ENCODE data around the gene CCR3.

GRCh38 chr3:46193436-46193835, 48.8 kb upstream of the CCR3 start:
- no peak for TF ChIP-seq CTCF (IDR thresholded peaks at IDR 0.05)
- TF ChIP-seq SIN3A (IDR thresholded peaks at IDR 0.05; ENCODE audit: borderline replicate concordance, insufficient read depth, low read depth, low read length) = no peak
- TF ChIP-seq REST (IDR thresholded peaks at IDR 0.05; ENCODE audit: insufficient read depth in 1 of 2, low read depth in 2 of 2, low read length in 1 of 2) = no peak
- TF ChIP-seq POLR2AphosphoS5 (IDR thresholded peaks at IDR 0.05; ENCODE audit: low read depth, low read length) = no peak

All from Panc1 (cell line).